Cardiac fibroblast (primary cell): Measurements from ENCODE around the gene CRIM1.
A peak's percentile ranks its signal among the peaks of the same experiment; 100 is the strongest.

Experiments
- DNase-seq, 2 donors: peaks; one replicate each; pipeline versions ENCODE4 v3.0.0 to v3.0.0-alpha.2; 2010; ENCODE audit warnings: low read depth in 2 of 2
- H3K4me3 ChIP-seq, 2 donors: replicated peaks in 1 of 2; 1 replicate in 1 of 2; 2 replicates in 1 of 2; pipeline ENCODE4 v1.5.1; 2011; ENCODE audit warnings: low read depth in 2 of 2, low read length in 2 of 2, mild to moderate bottlenecking in 2 of 2, moderate library complexity in 1 of 2
- CTCF ChIP-seq: IDR thresholded peaks from one replicate; pipeline ENCODE4 v1.5.1; 2011; ENCODE audit warnings: low read depth, mild to moderate bottlenecking, low read length, inconsistent platforms

CRIM1 gene

GRCh38 chr2:36366491-36367120, 11.0 kb downstream of the CRIM1 start:
- DNase-seq, result peak; percentile 50 to 58
- no peak overlapping the region for H3K4me3 ChIP-seq
- TF ChIP-seq CTCF, result no peak

- TF ChIP-seq CTCF, result no peak
- no peak overlapping the region for H3K4me3 ChIP-seq
- no peak for DNase-seq
Measured at GRCh38 chr2:36367486-36367885, 11.9 kb downstream of the CRIM1 start.

GRCh38 chr2:36367895-36368353, 12.3 kb downstream of the CRIM1 start:
- no peak for TF ChIP-seq CTCF
- DNase-seq, result peak; percentile 45 to 52
- H3K4me3 ChIP-seq, result no peak overlapping the region

- H3K4me3 ChIP-seq, result no peak overlapping the region
- no peak for DNase-seq
- TF ChIP-seq CTCF, result no peak
Measured at GRCh38 chr2:36368438-36368837, 12.9 kb downstream of the CRIM1 start.

GRCh38 chr2:36369163-36369562, 13.6 kb downstream of the CRIM1 start:
- DNase-seq, result no peak

GRCh38 chr2:36369716-36370115, 14.1 kb downstream of the CRIM1 start:
- H3K4me3 ChIP-seq, result no peak overlapping the region
- no peak for TF ChIP-seq CTCF
- DNase-seq, result no peak

More at GRCh38 chr2:36369163-36369562, 13.6 kb downstream of the CRIM1 start:
- no peak for TF ChIP-seq CTCF
- H3K4me3 ChIP-seq, result no peak overlapping the region

DNA sequence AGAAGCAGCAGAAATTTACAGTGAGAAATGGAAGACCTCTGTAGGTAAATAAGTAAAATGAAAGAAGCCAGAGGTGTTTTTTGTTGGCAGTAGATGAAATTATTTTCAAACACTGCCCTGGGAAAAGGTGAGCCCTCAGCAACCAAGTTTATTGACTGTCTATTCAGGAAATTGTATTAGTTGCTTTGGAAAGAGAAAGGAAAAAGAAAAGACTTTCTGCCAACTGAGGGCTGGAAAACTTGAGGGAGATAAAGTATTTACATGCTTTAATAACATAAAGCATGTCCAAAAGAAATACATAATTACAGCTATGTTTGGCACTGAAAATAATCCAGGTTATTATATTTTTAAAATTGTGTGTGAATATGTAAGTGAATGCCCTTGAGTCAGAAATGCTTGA, 14.7 kb downstream of the CRIM1 start:
- DNase-seq, result no peak

More for the DNA sequence above, 14.7 kb downstream of the CRIM1 start:
- no peak overlapping the region for H3K4me3 ChIP-seq
- TF ChIP-seq CTCF, result no peak
